Muscle layer of duodenum (tissue), 2 donors: Measurements from ENCODE around the gene ZNF816.
"Not testable (repeated sequence)": the region's sequence is repeated elsewhere in the genome, so short reads cannot be mapped to it uniquely, and the experiment has no call there.

Experiments
- H3K27ac ChIP-seq: one replicate; pipeline ENCODE4 v1.7.0; 2013; ENCODE audit warnings: mild to moderate bottlenecking, low read length
- H3K27me3 ChIP-seq: one replicate; pipeline ENCODE4 v1.7.0; 2013; ENCODE audit warnings: low read depth, mild to moderate bottlenecking, control low read depth, low read length
- H3K36me3 ChIP-seq, 2 donors: one replicate each; pipeline ENCODE4 v1.7.0; 2013; ENCODE audit warnings: low read length in 2 of 2, control low read depth in 1 of 2, mild to moderate bottlenecking in 1 of 2; ENCODE audit not compliant: insufficient read depth in 2 of 2, control insufficient read depth in 1 of 2
- H3K4me1 ChIP-seq, 2 donors: one replicate each; pipeline ENCODE4 v1.7.0; 2013; ENCODE audit warnings: low read length in 2 of 2, mild to moderate bottlenecking in 2 of 2, control low read depth in 1 of 2, moderate library complexity in 1 of 2; ENCODE audit not compliant: insufficient read depth in 2 of 2, control insufficient read depth in 1 of 2
- H3K4me3 ChIP-seq, 2 donors: one replicate each; pipeline ENCODE4 v1.7.0; 2013; ENCODE audit warnings: low read length in 2 of 2, low read depth in 1 of 2, mild to moderate bottlenecking in 1 of 2
- H3K9me3 ChIP-seq, 2 donors: one replicate each; pipeline ENCODE4 v1.7.0; 2013; ENCODE audit warnings: low read length in 2 of 2, control low read depth in 1 of 2, mild to moderate bottlenecking in 1 of 2; ENCODE audit not compliant: control insufficient read depth in 1 of 2
- donor health status: healthy.

The ZNF816 gene

DNA sequence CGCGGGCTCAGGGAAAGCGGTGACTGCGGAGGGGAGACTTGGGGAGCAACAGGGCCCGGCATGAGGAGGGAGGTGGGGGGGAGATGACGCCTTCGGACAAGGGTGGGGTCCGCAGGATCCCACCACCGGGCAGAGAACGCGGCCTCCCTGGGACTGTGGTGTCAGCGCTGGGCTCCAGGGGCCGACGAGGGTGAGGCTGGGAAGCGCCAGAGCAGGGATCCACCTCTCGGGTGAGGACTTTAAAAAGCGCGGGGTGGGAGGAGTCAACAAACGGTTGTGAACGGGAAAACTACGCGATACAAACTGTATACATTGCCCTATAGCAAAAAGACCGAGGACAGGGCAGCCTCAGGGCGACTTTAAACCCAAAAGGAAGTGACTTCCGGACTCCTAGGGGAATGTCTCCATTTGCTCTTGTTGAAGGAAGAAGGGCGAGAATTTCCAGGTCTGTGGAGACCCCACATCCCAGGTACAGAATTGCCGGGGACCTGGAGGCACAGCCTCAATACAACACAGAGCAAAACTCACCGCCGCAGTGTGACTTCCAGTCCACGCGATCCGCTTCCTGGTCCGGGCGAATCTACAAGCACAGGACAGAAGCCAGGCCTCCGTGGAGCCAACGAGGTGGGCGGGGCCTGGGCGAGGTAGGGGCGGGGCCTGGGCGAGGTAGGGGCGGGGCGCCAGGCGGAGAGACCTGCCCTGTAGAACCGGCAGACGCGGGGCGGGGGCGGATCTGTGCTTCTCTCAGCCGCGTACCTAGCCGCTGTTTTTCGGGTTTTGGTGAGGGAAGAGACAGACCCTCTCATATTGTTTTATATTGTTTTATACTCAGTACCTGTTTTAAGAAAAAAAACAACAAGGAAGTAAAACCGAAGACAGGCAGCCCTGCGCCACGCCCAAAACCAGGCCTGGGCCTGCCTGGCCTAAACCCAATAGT lies 39.6 kb downstream of the ZNF816 start, which contains the start of gene ZNF888:
TSS of gene ZNF888 (minus strand) at position 588 of the 937 bp plus-strand sequence. CDS start 5,555 bp downstream, outside the sequence.
- H3K27ac ChIP-seq: peak within 1 kb of the TSS; percentile 94
- H3K4me3 ChIP-seq: peak within 1 kb of the TSS; percentile 78 to 87
- no peaks in the 10 kb centered on the region for H3K27me3 ChIP-seq
- H3K36me3 ChIP-seq: no peaks in the 10 kb centered on the region
- H3K4me1 ChIP-seq: peaks cover 4 to 14% of the 10 kb centered on the region in 2 donors
- H3K9me3 ChIP-seq: no peaks in the 10 kb centered on the region

DNA sequence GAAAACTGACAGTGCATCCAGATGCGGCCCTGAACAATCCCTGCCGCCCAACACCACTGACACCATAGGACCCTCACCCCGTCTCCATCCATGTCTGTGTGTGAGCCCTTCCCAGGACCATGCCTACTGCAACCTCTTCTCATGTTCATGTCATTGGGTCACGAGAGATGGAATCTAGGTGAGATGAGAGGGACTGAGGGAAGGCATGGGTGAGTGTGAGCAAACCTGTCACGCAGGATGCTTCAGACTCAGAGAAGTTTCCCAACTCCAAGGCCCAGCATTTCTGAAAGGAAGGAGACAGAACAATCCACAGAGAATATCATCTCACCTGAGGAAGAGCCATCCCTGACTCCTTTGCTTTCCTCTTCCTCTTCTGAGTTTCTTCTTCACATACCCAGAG lies 45.1 kb downstream of the ZNF816 start:
- Histone ChIP-seq H3K27me3 (no peaks in the 10 kb centered on the region), H3K27ac (no peak overlapping the region), H3K36me3 (peaks cover 6 to 18% of the 10 kb centered on the region in 2 donors), H3K4me3 (no peak overlapping the region), H3K9me3 (no peaks in the 10 kb centered on the region), H3K4me1 (peaks cover 3% of the 10 kb centered on the region in 2 donors)

DNA sequence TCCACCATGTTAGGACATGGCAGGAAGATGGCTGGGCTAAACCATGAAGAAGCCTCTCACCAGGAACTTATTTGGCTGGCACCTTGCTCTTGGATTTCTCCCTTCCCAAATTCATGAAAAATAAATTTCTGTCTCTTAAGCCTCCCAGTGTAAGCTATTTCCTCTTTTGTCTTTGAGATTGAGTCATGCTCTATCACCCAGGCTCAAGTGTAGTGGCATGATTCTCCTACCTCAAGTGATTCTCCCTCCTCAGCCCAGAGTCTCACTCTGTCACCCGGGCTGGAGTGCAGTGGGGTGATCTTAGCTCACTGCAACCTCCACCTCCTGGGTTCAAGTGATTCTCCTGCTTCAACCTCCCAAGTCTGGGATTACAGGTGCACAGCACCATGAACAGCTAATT lies 52.0 kb downstream of the ZNF816 start:
- no peaks in the 10 kb centered on the region for H3K9me3 ChIP-seq
- H3K4me1 ChIP-seq: no peaks in the 10 kb centered on the region
- no peaks in the 10 kb centered on the region for H3K27me3 ChIP-seq
- no peak overlapping the region for H3K27ac ChIP-seq
- no peak overlapping the region for H3K4me3 ChIP-seq
- peaks cover 11 to 40% of the 10 kb centered on the region in 2 donors for H3K36me3 ChIP-seq

GRCh38 chr19:52904052-52904780 lies 58.5 kb downstream of the ZNF816 start:
- not testable (repeated sequence) for H3K4me1 ChIP-seq, H3K9me3 ChIP-seq, H3K27ac ChIP-seq, H3K27me3 ChIP-seq, H3K4me3 ChIP-seq
- peaks cover 11 to 22% of the 10 kb centered on the region in 2 donors for H3K36me3 ChIP-seq

GRCh38 chr19:52901842-52902241 lies 60.8 kb downstream of the ZNF816 start:
- Histone ChIP-seq H3K4me3 (no peak overlapping the region), H3K4me1 (peaks cover 0 to under 1% of the 10 kb centered on the region in 2 donors), H3K27ac (no peak overlapping the region), H3K36me3 (peaks cover 0 to 9% of the 10 kb centered on the region in 2 donors), H3K9me3 (no peaks in the 10 kb centered on the region), H3K27me3 (no peaks in the 10 kb centered on the region)
